HepG2 (cell line): ENCODE data around the gene IL12A. TPM values are rescaled to one million over a fixed set of nuclear protein-coding genes. Genes with fewer than 3 reads are reported as not detected.
A peak's percentile ranks its signal among the peaks of the same experiment; 100 is the strongest.

Experiments used
- ATAC-seq: fragments of 200-7000 bp; cut with Tn5 transposase; 3 replicates; pipeline ENCODE4 v1.9.1; 2020; ENCODE audit warnings: mild to moderate bottlenecking, moderate library complexity
- BruUV-seq: library from RNA; stranded (reverse); fragments of 400-500 nt; replicated peaks from 2 replicates; lab custom pipeline; 2021; lab: Mats Ljungman, UMichigan
- CTCF ChIA-PET: fragments of 300-600 bp; formaldehyde crosslinking; extraction: SDS; loops from one replicate; lab custom pipeline; 2021; ENCODE audit warnings: low total read pairs, inconsistent platforms, low intra/inter-chr PET ratio; lab: Yijun Ruan, JAX
- POLR2A ChIA-PET: fragments of 350-600 bp; sonication (Branson Sonifier 250); formaldehyde crosslinking; loops from one replicate; lab custom pipeline; 2020; ENCODE audit warnings: antibody characterized with exemption, inconsistent platforms; lab: Yijun Ruan, JAX
- DNase-seq: peaks from one replicate; pipeline ENCODE4 v3.0.0-alpha.2; 2015; ENCODE audit warnings: low spot score
- FAIRE-seq: peaks from 3 replicates; lab custom pipeline; 2011; peaks lifted over from hg19 to GRCh38; lab: Jason Lieb, UNC
- H2AFZ ChIP-seq: one replicate; pipeline ENCODE4 v1.6.1; 2011; ENCODE audit warnings: low read length, inconsistent platforms
- H3K27ac ChIP-seq: fragments of 300-600 bp; 3 replicates; pipeline ENCODE4 v1.8.0; 2011; ENCODE audit warnings: mixed run types, mild to moderate bottlenecking, mixed read lengths, low read length, inconsistent platforms; ENCODE audit not compliant: insufficient read depth; ENCODE audit errors: extremely low read length
- H3K27me3 ChIP-seq, 2 experiments: fragments of 200-600 bp in 1 of 2; 2 replicates in 1 of 2; 3 replicates in 1 of 2; pipeline versions ENCODE4 v1.6.0 to v1.8.0; 2011; ENCODE audit warnings: low read length in 2 of 2, mild to moderate bottlenecking in 2 of 2, moderate library complexity in 2 of 2, inconsistent platforms in 1 of 2; ENCODE audit not compliant: insufficient read depth in 2 of 2, control insufficient read depth in 1 of 2
- H3K36me3 ChIP-seq, 2 experiments: fragments of 200-600 bp in 1 of 2; replicated peaks in 1 of 2; 2 replicates in 1 of 2; 3 replicates in 1 of 2; pipeline versions ENCODE4 v1.5.1 to v1.8.0; 2011; ENCODE audit warnings: low read length in 2 of 2, inconsistent platforms in 1 of 2; ENCODE audit not compliant: insufficient read depth in 2 of 2, control insufficient read depth in 1 of 2
- H3K4me1 ChIP-seq: 2 replicates; pipeline ENCODE4 v1.5.1; 2012; ENCODE audit warnings: low read length, inconsistent platforms; ENCODE audit not compliant: insufficient read depth
- H3K4me2 ChIP-seq: 2 replicates; pipeline ENCODE4 v1.6.0; 2011; ENCODE audit warnings: low read depth, low read length, inconsistent platforms
- H3K4me3 ChIP-seq, 3 experiments: fragments of 200-600 bp in 1 of 3; sonication (generic), shearing (Covaris generic) in 1 of 3; replicated peaks in 1 of 3; 2 replicates each; pipeline ENCODE4 v1.5.1; 2011 to 2016; ENCODE audit warnings: low read length in 3 of 3, inconsistent platforms in 2 of 3, low read depth in 2 of 3, mild to moderate bottlenecking in 2 of 3, control low read depth in 1 of 3, mixed read lengths in 1 of 3; ENCODE audit not compliant: insufficient read depth in 1 of 3
- H3K79me2 ChIP-seq: one replicate; pipeline ENCODE4 v1.6.1; 2011; ENCODE audit warnings: low read length, inconsistent platforms; ENCODE audit not compliant: insufficient read depth
- H3K9ac ChIP-seq: 2 replicates; pipeline ENCODE4 v1.6.0; 2011; ENCODE audit warnings: mild to moderate bottlenecking, low read depth, low read length, inconsistent platforms; ENCODE audit not compliant: insufficient read depth
- H3K9me3 ChIP-seq: 2 replicates; pipeline ENCODE4 v1.5.1; 2012; ENCODE audit warnings: mild to moderate bottlenecking, low read length
- H4K20me1 ChIP-seq: 2 replicates; pipeline ENCODE4 v1.6.0; 2011; ENCODE audit warnings: inconsistent platforms, mild to moderate bottlenecking, low read length, moderate library complexity; ENCODE audit not compliant: insufficient read depth
- ATF4 ChIP-seq, 2 experiments: fragments of 450-650 bp in 1 of 2; sonication (generic) in 1 of 2; formaldehyde crosslinking; IDR thresholded peaks; 2 replicates each; pipeline versions ENCODE4 v1.5.0 to v1.8.0; 2020 to 2022; ENCODE audit warnings: mild to moderate bottlenecking in 1 of 2, missing genetic modification reagents in 1 of 2
- CEBPG ChIP-seq: IDR thresholded peaks from 2 replicates; pipeline ENCODE4 v1.6.1; 2016
- CREBL2 ChIP-seq: sonication (generic); formaldehyde crosslinking; IDR thresholded peaks from 2 replicates; pipeline ENCODE4 v1.8.1; 2023; ENCODE audit warnings: missing genetic modification reagents, mild to moderate bottlenecking, borderline replicate concordance
- KDM6A ChIP-seq: IDR thresholded peaks from 2 replicates; pipeline ENCODE4 v1.6.1; 2016; ENCODE audit warnings: low read depth
- MIER3 ChIP-seq: IDR thresholded peaks from 2 replicates; pipeline ENCODE4 v1.6.1; 2016; ENCODE audit warnings: missing compliant biosample characterization, borderline replicate concordance
- SALL1 ChIP-seq: sonication (generic); formaldehyde crosslinking; IDR thresholded peaks from 2 replicates; pipeline ENCODE4 v1.8.0; 2022; ENCODE audit warnings: mild to moderate bottlenecking, missing genetic modification reagents
- SOX6 ChIP-seq, 2 experiments: fragments of 450-650 bp in 1 of 2; sonication (generic) in 1 of 2; formaldehyde crosslinking in 1 of 2; IDR thresholded peaks; 2 replicates each; pipeline versions ENCODE4 v1.4.0 to v1.6.1; 2017 to 2020; ENCODE audit warnings: antibody characterized with exemption in 1 of 2, mild to moderate bottlenecking in 1 of 2, missing genetic modification reagents in 1 of 2
- SYNCRIP ChIP-seq: fragments of 200-400 bp; formaldehyde crosslinking; IDR thresholded peaks from 2 replicates; pipeline ENCODE4 v1.6.1; 2018; ENCODE audit warnings: mild to moderate bottlenecking, low read depth, low read length; ENCODE audit not compliant: insufficient read depth
- THAP11 ChIP-seq: IDR thresholded peaks from 2 replicates; pipeline ENCODE4 v1.6.1; 2016; ENCODE audit warnings: missing biosample characterization, missing genetic modification reagents
- TRAFD1 ChIP-seq: sonication (generic); formaldehyde crosslinking; IDR thresholded peaks from 2 replicates; pipeline ENCODE4 v1.5.1; 2020; ENCODE audit warnings: missing genetic modification reagents, mild to moderate bottlenecking, borderline replicate concordance
- ZBTB46 ChIP-seq: sonication (generic); formaldehyde crosslinking; IDR thresholded peaks from 2 replicates; pipeline ENCODE4 v1.4.0; 2020; ENCODE audit warnings: mild to moderate bottlenecking, missing genetic modification reagents, borderline replicate concordance
- ZNF503 ChIP-seq: sonication (generic); formaldehyde crosslinking; IDR thresholded peaks from 2 replicates; pipeline ENCODE4 v1.4.0; 2020; ENCODE audit warnings: missing genetic modification reagents
- ZNF598 ChIP-seq: sonication (generic); formaldehyde crosslinking; IDR thresholded peaks from 2 replicates; pipeline ENCODE4 v1.5.1; 2020; ENCODE audit warnings: mild to moderate bottlenecking, missing genetic modification reagents, borderline replicate concordance
- WGBS: methylation state at CpG from one replicate; pipeline ENCODE4 v1.1.6; 2017; ENCODE audit warnings: low lambda C conversion rate; 5-methylcytosine and 5-hydroxymethylcytosine counted together
- in situ Hi-C: cut with HindIII; loops from 2 replicates; pipeline ENCODE4 v1.10.0; 2017; ENCODE audit warnings: low pct_unique_long_range_greater_than_20kb; ENCODE audit not compliant: extremely low pct_ligation_motif_present
- intact Hi-C: fragments of 100-400 bp; cut with micrococcal nuclease; formaldehyde crosslinking; loops from one replicate; pipeline ENCODE4 v1.10.0; 2022; ENCODE audit not compliant: unreplicated experiment
- polyA plus RNA-seq, 8 experiments: library from polyadenylated mRNA; depleted of rRNA in 3 of 8; stranded (reverse) in 7 of 8; unstranded in 1 of 8; fragments of >200 nt; fragmentation: Illumina TruSeq in 4 of 8; extraction: Trizol in 4 of 8; gene quantifications; 2 replicates each; pipeline versions ENCODE4 v1.2.1 to v1.2.3, GENCODE V29; 2011 to 2016; ENCODE audit warnings: low read depth in 4 of 8, missing spikeins in 1 of 8, mixed read lengths in 1 of 8; ENCODE audit not compliant: insufficient read depth in 1 of 8
- total RNA-seq, 5 experiments: library from RNA; depleted of rRNA; stranded (reverse); fragments of >200 nt; fragmentation: Illumina TruSeq; extraction: Trizol; gene quantifications; 2 replicates each; pipeline ENCODE4 v1.2.3, GENCODE V29; 2016; ENCODE audit warnings: low read depth in 1 of 5

The IL12A gene
- total and polyA plus RNA-seq, 2 of the 13 experiments (the other 11 are each of a cell fraction or from before 2014, with no cell fraction given) = 0.36 to 1.1 TPM

- TF ChIP-seq ZNF503 (CRISPR knock-in tag) = no peak
- no peak for TF ChIP-seq ZBTB46 (CRISPR knock-in tag)
Measured at GRCh38 chr3:159971311-159971710, 17.3 kb upstream of the IL12A start (continued).

GRCh38 chr3:159977295-159977694 is 11.3 kb upstream of the IL12A start:
- WGBS = 29% methylated on average over 6 of the region's 6 CpGs
- peak overlapping the region; percentile 20 for H2AFZ ChIP-seq
- no peaks in the 10 kb centered on the region for H3K9me3 ChIP-seq
- peak overlapping the region in 1 of 3 experiments; percentile 7; a peak in 1 of 6 replicates for H3K4me3 ChIP-seq
- peaks cover 33% of the 10 kb centered on the region for H3K4me1 ChIP-seq
- no peaks in the 10 kb centered on the region for H3K79me2 ChIP-seq
- no peak for FAIRE-seq
- DNase-seq = peak; percentile 15
- in situ Hi-C loops = loop anchor here (25.0 kb wide), 1 partner anchor 715 kb away; no protein-coding TSS in a partner anchor
- intact Hi-C loops = no loop called here
- H3K9ac ChIP-seq = peak overlapping the region; percentile 17
- peak; percentile 38 for ATAC-seq
- H3K27me3 ChIP-seq = no peaks in the 10 kb centered on the region
- no peaks in the 10 kb centered on the region for H4K20me1 ChIP-seq
- H3K4me2 ChIP-seq = peak overlapping the region; percentile 59
- no peak overlapping the region for H3K27ac ChIP-seq
- no peaks in the 10 kb centered on the region for H3K36me3 ChIP-seq
- ChIA-PET CTCF (no interaction called here), POLR2A (interaction anchor here (2.6 kb wide), 1 partner anchor 11 kb away, joined by 24 read pairs; the partner anchor contains the start of gene IL12A)
- BruUV-seq = no TSS peak
- TF ChIP-seq MIER3 (CRISPR knock-in tag) (peak; percentile 21; the same call in 1 of the 2 replicates), CEBPG (CRISPR knock-in tag) (peak; percentile 82), THAP11 (CRISPR knock-in tag) (0 out of 2 replicates have a peak, but pooled peaks have one; percentile 23), SYNCRIP (no peak), TRAFD1 (CRISPR knock-in tag) (no peak), ZNF598 (no peak), SOX6 (IDR thresholded peaks at IDR 0.05) (no peak), SOX6 (CRISPR knock-in tag; IDR thresholded peaks at IDR 0.05) (peak; percentile 21; the same call in 1 of the 2 replicates), KDM6A (CRISPR knock-in tag) (peak; percentile 34; the same call in 1 of the 2 replicates), CREBL2 (CRISPR knock-in tag) (no peak), SALL1 (CRISPR knock-in tag) (no peak), ATF4 (CRISPR knock-in tag; IDR thresholded peaks at IDR 0.05) (peak in 1 of 2 experiments; percentile 94; a peak in 2 of 4 replicates)
